ENCODE data around the gene NUMBL.

NUMBL gene

GRCh38 chr19:40619333-40620160 lies 70.9 kb downstream of the NUMBL start:
- TF ChIP-seq FOXP2 (optimal IDR thresholded peaks at IDR 0.05; ENCODE audit: borderline replicate concordance, extremely low read depth, extremely low read length, insufficient read depth) = no peak
- no peak for TF ChIP-seq SIN3A (IDR thresholded peaks at IDR 0.05; ENCODE audit: borderline replicate concordance, insufficient read depth, low read length)

GRCh38 chr19:40617961-40618360 lies 72.5 kb downstream of the NUMBL start:
- TF ChIP-seq TAF1 (IDR thresholded peaks at IDR 0.05; ENCODE audit: borderline replicate concordance, insufficient read depth, low read length) = no peak
- TF ChIP-seq POLR2AphosphoS5 (IDR thresholded peaks at IDR 0.05; ENCODE audit: low read depth, low read length) = no peak
- TF ChIP-seq SIN3A (IDR thresholded peaks at IDR 0.05; ENCODE audit: borderline replicate concordance, insufficient read depth, low read length) = no peak
- TF ChIP-seq REST (IDR thresholded peaks at IDR 0.05; ENCODE audit: insufficient read depth in 1 of 2, low read depth in 2 of 2, low read length in 2 of 2) = no peak
- TF ChIP-seq FOXP2 (optimal IDR thresholded peaks at IDR 0.05; ENCODE audit: borderline replicate concordance, extremely low read depth, extremely low read length, insufficient read depth) = no peak

GRCh38 chr19:40616941-40617340 lies 73.5 kb downstream of the NUMBL start:
- TF ChIP-seq SIN3A (IDR thresholded peaks at IDR 0.05; ENCODE audit: borderline replicate concordance, insufficient read depth, low read length) (no peak), POLR2AphosphoS5 (IDR thresholded peaks at IDR 0.05; ENCODE audit: low read depth, low read length) (no peak), FOXP2 (optimal IDR thresholded peaks at IDR 0.05; ENCODE audit: borderline replicate concordance, extremely low read depth, extremely low read length, insufficient read depth) (no peak), TAF1 (IDR thresholded peaks at IDR 0.05; ENCODE audit: borderline replicate concordance, insufficient read depth, low read length) (no peak), REST (IDR thresholded peaks at IDR 0.05; ENCODE audit: insufficient read depth in 1 of 2, low read depth in 2 of 2, low read length in 2 of 2) (no peak)

- TF ChIP-seq SIN3A (IDR thresholded peaks at IDR 0.05; ENCODE audit: borderline replicate concordance, insufficient read depth, low read length) (no peak), REST (IDR thresholded peaks at IDR 0.05; ENCODE audit: insufficient read depth in 1 of 2, low read depth in 2 of 2, low read length in 2 of 2) (no peak), TAF1 (IDR thresholded peaks at IDR 0.05; ENCODE audit: borderline replicate concordance, insufficient read depth, low read length) (no peak), FOXP2 (optimal IDR thresholded peaks at IDR 0.05; ENCODE audit: borderline replicate concordance, extremely low read depth, extremely low read length, insufficient read depth) (no peak), POLR2AphosphoS5 (IDR thresholded peaks at IDR 0.05; ENCODE audit: low read depth, low read length) (peak; percentile 24; the same call in 1 of the 2 replicates)
These were observed 74.3 kb downstream of the NUMBL start for GRCh38 chr19:40616178-40616577.
